Stimulated activated CD8-positive, alpha-beta memory T cell treated with anti-CD3 and anti-CD28 coated beads, Interleukin-4, amount 100 ng/mL, for 4 hours (primary cell): ENCODE measurements around the gene SEMA7A.
A peak's percentile ranks its signal among the peaks of the same experiment; 100 is the strongest.

Experiments used
- DNase-seq, 2 donors: peaks; one replicate each; pipeline ENCODE4 v3.0.0-alpha.2; 2020; ENCODE audit warnings: low read depth in 2 of 2, low spot score in 1 of 2

SEMA7A gene

DNA sequence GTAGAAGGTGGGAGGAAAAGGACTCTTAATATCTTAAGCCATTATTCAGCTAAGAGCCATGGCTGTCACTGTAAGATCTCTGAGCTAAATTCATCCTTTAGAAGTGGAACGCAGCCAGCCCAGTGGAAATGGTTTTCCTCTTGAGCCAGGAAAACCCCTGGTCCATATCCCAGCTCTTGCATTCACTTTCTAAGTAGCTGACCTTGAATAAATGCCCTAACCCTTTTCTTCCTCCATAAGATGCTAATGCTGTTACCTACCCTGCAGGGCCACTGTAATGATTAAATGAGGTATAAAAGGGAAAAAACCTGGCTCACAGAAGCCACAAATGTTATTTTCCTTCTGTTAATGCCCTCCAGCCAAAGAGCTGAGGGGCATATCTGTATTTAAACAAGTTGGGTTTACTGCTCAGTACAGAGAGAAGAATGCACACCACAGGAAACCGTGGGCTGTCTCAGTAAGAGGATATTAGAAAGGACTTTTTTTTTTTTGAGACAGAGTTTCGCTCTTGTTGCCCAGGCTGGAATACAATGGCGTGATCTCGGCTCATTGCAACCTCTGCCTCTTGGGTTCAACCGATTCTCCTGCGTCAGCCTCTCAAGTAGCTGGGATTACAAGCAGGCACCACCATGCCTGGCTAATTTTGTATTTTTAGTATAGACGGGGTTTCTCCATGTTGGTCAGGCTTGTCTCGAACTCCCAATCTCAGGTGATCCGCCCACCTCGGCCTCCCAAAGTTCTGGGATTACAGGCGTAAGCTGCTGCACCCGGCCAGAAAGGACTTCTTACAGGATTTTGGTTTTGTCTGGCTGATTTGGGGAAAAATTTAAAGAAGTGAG, 20.4 kb upstream of the SEMA7A start:
- DNase-seq, result no peak

DNA sequence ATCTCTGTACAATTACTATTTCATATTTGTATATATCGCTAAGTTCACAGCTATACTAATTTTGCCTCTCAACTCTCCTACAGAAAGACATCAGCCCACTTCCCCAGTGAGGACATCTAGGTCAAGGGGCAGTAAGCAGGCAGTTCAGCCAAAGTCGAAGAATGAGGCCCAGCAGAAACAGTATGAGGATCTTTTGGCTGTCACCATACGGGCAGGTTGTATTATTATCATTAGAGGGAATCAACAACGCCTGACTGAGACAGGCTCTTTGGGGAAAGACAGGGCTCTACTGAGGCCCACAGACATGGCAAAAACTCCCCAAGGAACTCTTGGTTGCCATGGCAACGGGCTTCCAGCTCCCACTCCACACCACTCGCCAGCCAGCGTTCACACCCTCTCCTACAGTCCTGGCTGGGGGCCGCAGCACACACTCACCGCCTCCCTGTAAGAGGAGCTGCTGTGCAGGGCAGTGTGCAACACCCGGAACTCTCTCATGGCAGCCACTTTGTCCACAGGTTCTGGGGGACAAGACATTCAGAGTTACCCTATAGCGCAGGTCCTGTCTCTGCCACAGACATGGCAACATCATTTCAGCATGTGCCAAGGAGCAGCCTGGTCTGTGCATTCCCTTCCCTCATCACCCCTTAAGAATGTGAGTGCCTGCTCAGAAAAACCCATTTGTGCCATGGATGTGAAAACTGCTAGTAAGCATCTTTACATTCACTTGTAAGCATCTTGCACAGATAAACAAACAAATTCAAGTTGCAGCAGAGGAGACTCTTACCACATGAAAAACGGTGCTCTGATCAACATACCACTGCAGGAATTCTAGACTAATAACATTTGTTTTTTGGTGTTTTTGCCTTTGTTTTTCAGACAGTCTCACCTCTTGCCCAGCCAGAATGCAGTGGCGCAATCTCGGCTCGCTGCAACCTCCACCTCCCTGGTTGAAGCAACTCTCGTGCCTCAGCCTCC, 18.4 kb upstream of the SEMA7A start:
- no peak for DNase-seq

DNA sequence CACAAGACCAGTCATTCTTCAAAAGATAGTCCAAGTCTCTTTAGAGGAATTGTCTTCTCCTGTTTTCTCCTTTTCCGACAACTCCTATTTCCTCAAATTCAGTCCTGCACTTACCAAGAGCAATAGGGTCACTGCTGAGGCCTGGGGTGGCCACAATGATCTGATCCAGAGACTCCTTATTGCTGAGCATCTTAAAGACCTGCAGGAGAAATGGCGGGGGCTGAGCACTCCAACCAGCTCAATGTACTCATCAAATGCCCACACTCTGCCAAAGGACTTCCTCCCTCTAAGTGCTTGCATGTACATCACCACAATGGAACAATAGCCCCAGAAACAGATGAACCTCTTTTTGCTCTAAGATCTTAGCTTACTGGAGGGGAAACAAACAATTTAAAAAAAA, 17.6 kb upstream of the SEMA7A start:
- no peak for DNase-seq

DNA sequence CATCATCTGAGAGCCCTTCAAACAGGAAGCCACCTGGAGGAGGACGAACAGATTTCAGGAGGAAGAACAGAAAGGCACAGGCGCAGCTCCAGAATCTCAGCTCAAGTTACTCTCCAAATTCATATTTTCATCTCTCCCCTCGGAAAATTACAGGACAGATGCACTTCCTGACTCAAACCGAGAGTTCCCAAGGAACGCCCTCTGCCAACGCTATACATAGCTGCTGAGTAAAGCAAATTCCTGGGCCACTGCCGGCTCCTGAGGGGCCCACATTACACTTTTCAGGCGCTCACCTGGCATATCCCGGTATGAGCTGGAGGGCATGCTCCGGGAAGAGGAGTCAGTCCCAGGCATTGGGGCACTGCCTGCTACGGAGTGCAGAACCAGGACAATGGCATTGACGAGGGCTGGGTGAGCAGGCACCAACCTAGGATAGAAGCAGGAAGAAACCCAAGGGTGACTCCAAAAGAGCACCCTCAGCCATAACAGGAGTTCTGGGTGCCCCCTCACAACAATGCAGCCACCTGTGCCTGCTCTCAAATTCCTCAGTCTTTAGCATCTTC, 16.0 kb upstream of the SEMA7A start:
- DNase-seq, result no peak

DNA sequence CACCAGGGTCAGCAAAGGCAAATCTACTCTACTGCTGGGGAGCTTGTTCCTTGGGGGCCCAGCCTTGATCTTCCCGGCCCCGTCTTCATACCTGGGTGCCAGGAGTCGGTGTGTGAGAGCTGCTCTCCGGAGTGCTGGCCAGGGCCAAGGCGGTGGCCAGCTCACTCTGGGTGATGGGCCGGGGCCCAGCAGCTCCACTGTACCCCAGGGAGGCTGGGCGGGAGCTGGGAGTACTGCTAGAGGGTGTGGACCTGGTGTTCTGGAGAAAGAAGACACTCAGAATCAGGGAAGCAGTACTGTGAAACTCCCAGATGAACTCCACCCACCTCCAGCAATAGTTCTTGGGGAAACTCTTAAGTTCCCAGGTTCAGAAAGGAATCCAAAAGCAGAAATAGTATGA, 15.3 kb upstream of the SEMA7A start:
- DNase-seq, result no peak

DNA sequence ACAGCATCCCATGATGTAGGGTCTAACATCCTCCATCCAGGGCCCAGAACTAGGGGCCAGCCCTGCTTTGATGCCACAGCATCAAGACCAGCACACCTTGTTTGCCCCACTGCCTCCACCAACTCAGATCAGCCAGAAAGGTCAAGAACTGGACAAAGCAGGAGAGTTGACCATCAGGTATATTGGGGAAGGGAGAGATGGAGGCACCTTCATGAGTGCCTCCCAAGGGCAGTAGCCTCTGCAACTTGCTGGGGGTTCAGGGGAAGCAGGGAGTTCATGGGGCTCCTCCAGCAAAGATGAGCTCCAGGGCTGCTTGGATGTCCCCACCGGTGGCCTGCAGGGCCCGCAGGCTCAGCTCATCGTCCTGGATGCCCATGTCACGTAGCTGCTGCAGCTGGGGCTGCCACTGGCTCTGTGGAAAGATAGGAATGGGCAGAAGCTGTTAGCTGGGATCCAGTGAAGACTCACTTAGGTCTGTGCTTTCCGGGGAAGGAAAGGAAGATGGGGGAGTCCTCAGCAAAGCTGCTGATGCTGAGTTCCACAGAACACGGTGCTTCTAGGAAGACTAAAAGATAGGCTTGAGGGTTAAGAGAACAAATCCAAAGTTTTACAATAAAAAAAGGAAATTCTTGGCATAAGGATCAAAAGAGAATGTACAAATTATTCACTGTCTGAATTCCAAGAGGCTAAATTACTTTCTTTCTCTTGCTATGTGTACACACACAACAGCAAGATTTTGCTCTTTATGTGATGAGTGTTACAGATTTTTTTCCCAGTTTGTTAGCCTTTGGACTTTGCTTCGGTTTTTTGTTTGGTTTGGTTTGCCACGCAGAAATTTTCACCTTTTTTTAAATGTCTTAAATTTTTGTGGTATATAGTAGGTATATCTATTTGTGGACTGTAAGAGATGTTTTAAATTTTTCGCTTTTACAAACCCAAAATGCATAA, 12.3 kb upstream of the SEMA7A start:
- DNase-seq, result no peak

DNA sequence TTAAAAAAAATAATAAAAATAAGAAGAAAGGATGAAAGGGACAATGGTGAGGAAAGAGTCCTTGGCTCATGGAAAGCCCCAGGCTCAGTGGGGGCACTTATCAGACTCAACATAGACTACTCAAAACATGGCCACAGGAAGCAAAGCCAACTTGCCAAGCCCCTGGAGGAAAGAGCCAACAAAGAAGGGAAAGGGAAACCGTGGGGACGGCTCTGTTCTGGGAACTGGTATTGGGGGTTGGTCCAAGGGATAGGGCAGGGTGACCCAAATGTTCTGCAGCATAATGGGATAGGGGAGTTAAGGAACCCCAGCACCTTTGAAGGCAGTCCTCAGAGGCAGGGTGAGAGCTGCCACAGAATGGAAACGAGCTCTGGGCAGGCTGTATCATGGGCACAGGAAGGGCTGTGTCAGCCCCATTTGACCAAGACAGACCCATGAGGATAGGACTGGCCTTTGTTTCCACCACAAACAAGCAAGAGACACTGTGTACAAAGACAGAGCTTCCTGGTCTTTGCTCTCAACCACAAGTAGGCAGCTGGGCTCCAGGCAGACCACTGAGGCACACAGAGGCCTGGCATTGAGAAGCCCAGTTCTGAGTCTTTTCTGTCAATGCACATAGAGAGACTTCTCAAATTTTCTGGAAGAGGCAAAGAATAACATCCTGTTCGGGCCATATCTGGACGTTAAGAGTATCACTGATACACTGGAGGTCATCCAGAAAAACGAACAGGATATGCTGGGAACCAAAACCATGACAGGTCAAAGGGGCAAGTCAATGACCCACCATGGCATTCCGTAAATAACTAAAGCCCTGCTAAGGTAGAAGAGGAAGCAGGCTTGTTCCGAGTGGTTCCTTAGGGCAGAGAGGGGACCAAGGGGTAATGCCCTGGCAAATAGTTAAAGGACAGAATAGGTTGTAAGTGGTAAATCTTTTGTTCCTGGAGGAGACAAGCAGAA, 10.6 kb upstream of the SEMA7A start:
- DNase-seq, result no peak

DNA sequence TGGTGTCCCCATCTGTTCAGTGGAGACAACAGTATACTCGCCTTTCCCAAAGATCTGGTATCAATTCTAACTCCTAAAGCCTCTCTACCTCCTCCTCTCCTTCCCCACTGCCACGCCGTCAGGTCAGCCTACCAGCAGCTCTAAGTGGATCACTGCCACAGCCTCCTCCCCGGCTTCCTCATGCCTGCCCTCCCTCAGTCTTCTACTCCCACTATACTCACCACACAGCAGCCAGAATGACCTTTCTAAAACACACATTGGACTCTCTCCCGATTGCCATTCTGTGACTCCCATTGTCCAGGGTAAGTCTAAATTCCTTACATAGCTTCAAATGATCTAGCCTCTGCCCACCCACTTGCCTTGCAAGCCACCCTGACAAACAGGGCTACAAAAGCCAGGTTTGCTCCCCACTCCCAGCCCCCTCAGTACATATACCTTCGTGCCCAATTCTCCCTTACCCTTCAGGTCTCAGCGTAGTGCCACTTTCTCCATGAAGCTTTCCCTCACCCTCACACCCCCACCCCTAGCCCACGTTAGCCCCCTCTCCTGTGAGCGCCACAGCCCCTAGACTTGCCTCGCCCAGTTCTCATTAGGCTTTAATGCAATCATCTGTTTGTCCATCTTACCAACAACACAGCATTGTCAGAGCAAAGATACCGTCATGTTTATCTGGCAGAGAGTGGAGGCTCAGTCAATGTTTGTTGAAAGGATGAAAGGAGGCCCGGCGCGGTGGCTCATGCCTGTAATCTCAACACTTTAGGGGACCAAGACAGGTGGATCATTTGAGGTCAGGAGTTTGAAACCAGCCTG, 9.5 kb upstream of the SEMA7A start:
- DNase-seq, result no peak

DNA sequence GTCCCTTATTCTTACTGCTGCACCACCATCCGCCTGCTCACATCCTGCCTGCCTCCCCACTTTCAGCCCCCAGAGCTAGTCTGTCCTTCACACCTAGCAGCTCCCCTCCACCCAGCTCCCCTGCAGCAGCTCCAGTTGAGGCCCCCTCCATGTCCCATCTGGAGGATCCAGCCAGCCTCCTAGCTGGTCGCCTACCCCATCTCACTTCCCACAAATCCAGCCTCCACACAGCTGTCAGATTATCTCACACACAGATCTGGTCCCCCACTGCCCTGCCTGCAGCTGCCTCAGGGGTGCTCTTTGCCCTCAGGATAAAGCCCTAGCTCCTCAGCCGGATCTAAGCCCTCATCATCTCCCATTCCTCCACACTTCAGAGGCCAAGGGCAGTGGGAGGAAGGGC, 8.8 kb upstream of the SEMA7A start:
- DNase-seq, result no peak

DNA sequence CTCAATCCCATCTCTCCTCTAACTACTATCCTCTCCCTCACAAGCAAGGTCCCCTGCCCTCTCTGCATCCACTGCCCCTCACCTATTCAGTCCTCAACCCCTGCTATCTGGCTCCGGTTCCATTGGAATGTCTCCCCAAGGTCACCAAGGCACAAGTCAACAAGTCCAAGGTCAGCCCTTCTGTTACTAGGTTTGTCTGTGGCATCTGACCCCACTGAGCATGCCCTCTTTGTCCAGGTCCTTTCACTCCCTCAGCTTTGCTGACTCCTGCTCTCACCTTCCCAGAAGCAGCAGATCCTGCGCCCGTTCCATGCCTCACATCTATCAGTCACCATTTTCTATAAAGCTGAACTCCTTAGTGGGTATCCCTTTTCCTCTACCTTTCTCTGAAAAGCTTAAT, 8.3 kb upstream of the SEMA7A start:
- DNase-seq, result no peak

DNA sequence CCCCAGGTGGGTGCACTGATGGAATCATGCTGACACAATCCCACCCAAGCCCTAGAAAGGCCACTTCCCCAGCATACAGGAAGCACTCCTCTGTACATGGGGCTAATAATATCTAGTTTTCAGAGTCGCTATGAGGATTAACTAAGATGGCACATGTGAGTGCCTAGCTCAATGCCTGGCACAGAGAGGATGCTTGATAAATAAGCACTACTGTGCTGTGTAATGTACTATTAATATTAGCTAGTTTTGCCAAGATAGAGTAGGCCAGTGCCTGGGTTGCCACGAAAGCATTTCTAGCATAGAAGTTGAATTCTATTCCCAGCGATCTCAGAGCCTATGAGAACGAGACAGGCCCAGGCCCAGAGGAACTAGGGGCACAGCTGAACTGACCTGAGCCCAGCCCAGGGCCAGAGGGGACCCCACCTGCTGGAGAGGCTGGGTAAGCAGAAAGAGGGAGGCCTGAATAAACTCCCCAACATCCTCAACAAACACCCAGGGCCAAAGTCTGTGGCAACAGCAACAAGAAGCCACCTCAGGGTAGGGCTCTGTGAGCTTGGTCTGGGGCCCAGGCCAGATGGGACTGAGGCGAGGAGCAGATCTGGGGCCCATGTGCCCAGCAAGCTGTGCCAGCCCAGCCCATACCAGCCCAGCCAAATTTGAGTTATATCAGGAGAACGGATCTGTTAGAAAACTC, 7.6 kb upstream of the SEMA7A start:
- DNase-seq, result no peak

DNA sequence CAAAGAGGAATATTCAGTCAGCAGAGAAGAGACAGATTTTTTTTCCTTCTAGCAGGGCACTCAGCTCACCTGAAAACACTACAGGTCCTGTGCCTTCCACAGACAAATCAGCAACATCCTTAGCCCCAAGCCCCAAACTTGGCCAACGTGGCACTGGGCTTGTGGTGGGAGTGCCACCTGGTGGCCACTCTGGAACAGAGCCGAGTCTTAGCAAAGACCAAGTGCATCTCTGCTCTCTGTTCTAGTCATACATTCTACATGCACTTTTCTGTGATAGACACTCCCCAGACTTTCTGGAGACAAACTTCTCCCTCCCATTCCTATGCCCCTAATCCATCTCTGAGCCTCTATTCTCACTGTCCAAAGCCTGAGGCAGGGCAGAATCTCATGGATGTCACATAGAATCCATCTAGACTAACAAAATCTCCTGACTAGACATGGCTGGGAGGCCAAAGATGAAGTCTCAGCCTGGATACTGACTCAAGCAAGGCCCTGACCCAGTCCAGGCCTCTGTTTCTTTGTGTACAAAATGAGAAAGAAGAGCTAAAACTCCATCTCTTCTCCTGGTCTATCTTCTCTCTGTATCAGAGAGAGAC, 5.1 kb upstream of the SEMA7A start:
- peak; percentile 56 to 60 for DNase-seq

DNA sequence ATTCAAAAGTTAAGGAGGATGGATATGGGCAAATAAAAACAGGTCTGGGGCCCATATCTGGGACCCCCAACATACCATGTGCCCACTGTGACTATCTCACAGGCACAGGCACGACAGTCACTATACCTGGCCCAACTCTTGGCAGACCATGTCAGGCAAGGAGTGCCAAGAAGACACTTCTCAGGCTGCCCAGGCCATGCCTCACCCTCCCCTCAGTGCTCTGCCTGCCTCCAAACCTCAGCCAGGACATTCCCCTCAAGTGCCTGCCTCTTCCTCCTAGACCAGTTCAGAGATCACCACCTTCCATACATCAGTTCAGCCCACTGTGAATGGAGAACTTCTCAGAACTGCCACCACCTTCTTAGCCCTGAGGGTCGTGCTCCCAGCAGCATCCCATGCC, 4.4 kb upstream of the SEMA7A start:
- DNase-seq, result no peak

DNA sequence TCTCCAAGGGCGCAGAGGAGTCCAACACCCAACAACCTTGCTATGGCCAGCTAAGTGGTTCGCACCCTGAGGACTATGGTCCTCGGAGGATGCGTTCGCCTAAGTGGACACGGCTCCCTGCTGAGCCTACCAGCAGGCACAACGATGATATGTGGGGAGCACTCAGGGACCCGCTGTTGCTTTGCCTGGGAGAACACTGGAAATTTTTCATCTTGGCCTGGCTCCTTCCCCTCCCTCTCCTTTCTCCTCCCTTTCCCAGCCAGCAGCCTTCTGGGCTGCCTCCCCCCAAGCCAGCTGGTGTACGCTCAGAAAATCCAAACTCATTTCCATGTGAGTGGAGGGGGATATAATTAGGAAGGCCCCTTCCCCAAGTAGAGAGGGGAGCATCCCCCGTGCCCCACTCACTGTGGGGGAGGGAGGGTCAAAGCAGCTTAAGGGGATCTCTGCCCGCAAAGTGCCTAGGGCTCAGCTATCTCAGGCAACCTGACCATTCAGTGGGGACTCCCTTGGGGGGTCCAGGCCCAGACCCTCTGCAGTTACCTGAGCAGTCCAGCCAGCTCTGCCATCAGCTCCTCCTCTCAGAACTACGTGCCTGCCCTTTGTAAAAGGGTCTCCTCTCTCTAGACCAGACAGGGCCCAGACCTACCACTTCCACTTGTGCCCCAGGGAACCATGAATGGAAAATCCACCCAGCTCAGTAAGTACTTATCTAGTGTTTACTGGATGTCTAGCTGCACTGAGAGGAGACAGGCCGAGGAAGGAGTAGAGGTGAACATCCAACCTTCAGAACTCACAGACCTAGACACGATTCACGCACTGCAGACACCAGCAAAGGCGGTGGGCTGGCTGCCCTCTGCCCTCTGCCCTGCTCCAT, 742 bp upstream of the SEMA7A start:
- no peak for DNase-seq

DNA sequence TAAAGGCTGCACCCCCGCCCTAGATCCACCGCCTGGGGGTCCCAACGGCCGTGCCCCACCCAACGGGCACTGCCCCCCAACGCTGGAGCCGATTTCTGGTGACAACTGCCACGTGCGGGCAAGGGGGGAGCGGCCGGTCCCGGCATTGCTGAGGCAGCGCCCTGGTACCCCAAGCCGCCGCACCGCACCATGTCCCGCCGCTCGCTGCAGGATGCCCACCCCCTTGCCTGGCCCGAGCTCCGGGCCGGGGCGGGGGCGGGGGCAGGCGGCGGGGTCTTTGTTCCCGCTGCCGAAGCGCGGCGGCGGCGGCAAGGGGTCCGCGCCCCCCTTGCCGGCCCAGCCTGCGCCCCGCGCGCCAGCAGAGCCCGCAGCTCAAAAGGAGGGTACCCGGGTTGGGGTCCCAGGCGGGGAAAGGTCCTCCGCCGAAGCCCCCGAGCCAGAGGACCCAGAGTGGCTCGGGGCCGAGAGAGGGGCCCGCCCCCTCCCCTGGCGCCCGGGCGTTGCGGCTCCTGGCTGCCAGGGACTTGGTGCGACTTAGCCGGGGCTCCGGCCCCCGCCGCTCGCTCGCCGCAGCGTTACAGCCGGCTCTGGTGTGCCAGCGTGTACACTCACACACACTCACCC, 678 bp downstream of the SEMA7A start:
- DNase-seq, result no peak

DNA sequence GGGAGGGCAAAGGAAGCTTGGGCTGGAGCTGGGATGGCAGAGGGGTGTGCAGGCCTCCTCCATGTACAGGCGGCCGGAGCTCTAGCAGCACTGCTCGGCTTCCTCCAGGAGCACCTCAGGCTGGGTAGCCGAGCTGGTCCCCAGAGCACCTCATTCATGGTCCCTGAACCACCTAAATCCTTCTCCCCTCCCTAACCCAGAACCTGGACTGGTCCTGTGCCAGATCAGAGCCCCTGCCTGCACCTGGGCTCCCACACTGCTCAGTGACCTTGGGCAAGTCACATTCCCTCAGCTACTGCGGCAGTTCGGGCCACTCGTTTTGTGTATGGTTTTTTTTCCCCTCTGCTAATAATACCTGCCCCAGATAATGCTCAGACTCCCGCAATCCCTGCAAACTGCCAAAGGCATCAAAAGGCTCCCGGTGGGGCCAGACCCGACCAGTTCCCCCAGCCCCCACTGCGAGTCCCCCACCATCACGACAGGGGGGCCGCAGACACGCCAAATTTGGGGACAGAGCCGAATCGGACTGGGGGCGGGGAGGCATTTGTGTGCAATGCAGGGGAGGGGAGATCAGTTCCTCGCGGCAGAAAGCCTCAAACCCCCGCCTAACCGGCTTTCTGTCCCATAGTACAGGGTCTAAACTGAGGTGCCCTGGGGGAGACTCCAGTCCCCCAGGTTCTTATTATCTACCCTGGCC, 1.3 kb downstream of the SEMA7A start:
- no peak for DNase-seq
